PC-3 (cell line): ENCODE data around the gene GARIN3.

Source experiments
- EZH2 ChIP-seq: fragments of 300-600 bp; sonication (generic); IDR thresholded peaks from one replicate; pipeline ENCODE4 v1.6.1; 2017; ENCODE audit warnings: antibody characterized with exemption, mild to moderate bottlenecking, low read length; ENCODE audit not compliant: unreplicated experiment
- TF ChIP-seq, protein P1 (sequence below): fragments of 300-600 bp; sonication (generic); conservative IDR thresholded peaks from 2 replicates; pipeline ENCODE4 v1.5.1; 2017; ENCODE audit warnings: antibody characterized with exemption, low read depth, mild to moderate bottlenecking, low read length

DNA sequence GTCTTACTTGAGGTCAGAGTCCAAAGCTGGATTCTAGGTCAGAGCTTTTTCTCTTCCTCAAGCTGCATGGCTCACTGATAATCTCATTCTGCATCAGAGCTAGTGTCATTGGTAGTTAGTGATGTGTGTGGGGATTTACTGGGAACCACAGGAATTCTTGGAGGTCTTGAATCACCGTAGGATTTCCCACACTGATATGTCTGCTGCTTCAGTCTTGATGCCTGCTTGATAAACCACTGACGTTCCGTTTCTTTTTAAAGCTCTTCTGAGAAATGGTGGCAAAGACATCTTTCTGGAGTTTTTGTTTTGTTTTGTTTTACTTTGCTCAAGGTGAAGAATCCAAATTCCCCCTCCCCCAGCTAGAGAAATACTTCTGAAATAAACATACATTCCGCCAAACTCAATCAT lies 1.2 kb upstream of the GARIN3 start:
- TF ChIP-seq, protein P1, sequence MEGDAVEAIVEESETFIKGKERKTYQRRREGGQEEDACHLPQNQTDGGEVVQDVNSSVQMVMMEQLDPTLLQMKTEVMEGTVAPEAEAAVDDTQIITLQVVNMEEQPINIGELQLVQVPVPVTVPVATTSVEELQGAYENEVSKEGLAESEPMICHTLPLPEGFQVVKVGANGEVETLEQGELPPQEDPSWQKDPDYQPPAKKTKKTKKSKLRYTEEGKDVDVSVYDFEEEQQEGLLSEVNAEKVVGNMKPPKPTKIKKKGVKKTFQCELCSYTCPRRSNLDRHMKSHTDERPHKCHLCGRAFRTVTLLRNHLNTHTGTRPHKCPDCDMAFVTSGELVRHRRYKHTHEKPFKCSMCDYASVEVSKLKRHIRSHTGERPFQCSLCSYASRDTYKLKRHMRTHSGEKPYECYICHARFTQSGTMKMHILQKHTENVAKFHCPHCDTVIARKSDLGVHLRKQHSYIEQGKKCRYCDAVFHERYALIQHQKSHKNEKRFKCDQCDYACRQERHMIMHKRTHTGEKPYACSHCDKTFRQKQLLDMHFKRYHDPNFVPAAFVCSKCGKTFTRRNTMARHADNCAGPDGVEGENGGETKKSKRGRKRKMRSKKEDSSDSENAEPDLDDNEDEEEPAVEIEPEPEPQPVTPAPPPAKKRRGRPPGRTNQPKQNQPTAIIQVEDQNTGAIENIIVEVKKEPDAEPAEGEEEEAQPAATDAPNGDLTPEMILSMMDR = no peak
- no peak for TF ChIP-seq EZH2
